ENCODE data around the gene NAA35. TPM values are rescaled to one million over a fixed set of nuclear protein-coding genes. Genes with fewer than 3 reads are reported as not detected.

Gene NAA35
- total RNA-seq, 1 experiment from 2014 or later = 12.2 TPM

DNA sequence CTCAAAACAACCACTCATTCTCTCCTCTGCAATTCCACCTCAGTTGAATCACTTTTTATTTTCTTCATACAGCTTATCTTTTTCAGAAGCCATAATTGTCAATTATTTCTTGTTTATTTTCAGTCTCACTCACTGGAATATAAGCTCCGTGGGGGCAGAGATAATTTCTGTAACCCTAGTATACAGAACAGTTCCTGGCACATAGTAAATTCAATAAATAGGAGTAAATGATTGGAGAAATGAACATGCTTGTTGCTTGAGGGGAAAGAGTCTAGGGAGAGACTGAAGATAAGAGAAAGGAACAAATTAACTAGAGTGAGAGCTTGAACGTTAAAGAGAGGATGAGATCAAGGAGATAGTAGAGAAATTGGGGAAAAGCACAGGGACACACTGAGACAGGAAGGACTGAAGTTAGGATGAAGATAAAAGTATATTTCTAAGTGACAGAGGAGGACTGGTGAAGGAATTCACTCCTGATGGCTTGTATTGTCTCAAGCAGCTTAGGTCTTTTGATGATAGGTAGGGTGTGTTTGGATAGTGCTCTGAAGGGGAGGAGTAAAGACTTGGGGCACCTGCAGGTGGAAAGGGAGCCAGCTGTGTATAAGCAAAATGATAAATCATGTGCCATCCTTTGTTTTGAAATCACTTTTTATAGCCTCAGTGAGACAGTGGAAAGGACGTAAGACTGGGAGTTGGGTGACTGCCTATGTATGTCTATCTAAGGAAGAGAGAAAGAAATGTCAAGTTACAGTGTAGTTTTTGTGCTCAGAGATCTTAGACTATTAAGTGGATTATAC is 2.2 kb downstream of the NAA35 start:
- Histone ChIP-seq H3K27ac (ENCODE audit: low read length) (no peak overlapping the region), H3K27me3 (ENCODE audit: low read length) (no peaks in the 10 kb centered on the region), H3K9me2 (replicated peaks; ENCODE audit: low read length) (no peaks in the 10 kb centered on the region), H3F3A (ENCODE audit: low read length, unreplicated experiment) (no peaks in the 10 kb centered on the region), H2AFZ (ENCODE audit: low read length) (no peak overlapping the region), H4K20me1 (ENCODE audit: low read length) (no peaks in the 10 kb centered on the region), H3K36me3 (ENCODE audit: low read depth, low read length) (peaks cover 20% of the 10 kb centered on the region), H3K9me3 (ENCODE audit: low read length) (no peaks in the 10 kb centered on the region), H3K4me2 (ENCODE audit: low read length) (peak overlapping the region; percentile 87), H3K9ac (ENCODE audit: low read length) (no peak overlapping the region), H3K4me1 (ENCODE audit: insufficient read depth, low read length) (peaks cover 21% of the 10 kb centered on the region), H3K79me2 (ENCODE audit: low read length) (peaks cover 71% of the 10 kb centered on the region), H3K4me3 (ENCODE audit: low read length) (peak overlapping the region; percentile 96)
- intact Hi-C loops (cut with micrococcal nuclease) = loop anchor here (5.0 kb wide), 2 partner anchors 136 to 409 kb away; partner anchors contain the start of gene TUT7
- BruUV-seq (replicated peaks) = TSS peak; percentile 32
- DNase-seq = no peak
- ATAC-seq = no peak
- CTCF ChIA-PET = interaction anchor here (0.5 kb wide), 1 partner anchor 93 kb away, joined by 5 read pairs; no protein-coding TSS in a partner anchor
- POLR2A ChIA-PET (ENCODE audit: unreplicated experiment) = no interaction called here
- TF ChIP-seq EZH2phosphoT487 (IDR thresholded peaks at IDR 0.05; ENCODE audit: borderline replicate concordance, low read length) (no peak), EZH2 (IDR thresholded peaks at IDR 0.05; ENCODE audit: low read length, unreplicated experiment) (no peak), CTCF (conservative IDR thresholded peaks at IDR 0.05; ENCODE audit: low read depth, low read length) (no peak)

- Histone ChIP-seq H3K9ac (ENCODE audit: low read length) (no peak overlapping the region), H3K79me2 (ENCODE audit: low read length) (peaks cover 78% of the 10 kb centered on the region), H3K4me1 (ENCODE audit: insufficient read depth, low read length) (peaks cover 21% of the 10 kb centered on the region), H2AFZ (ENCODE audit: low read length) (no peak overlapping the region), H3K27me3 (ENCODE audit: low read length) (no peaks in the 10 kb centered on the region), H3K27ac (ENCODE audit: low read length) (no peak overlapping the region), H3K9me3 (ENCODE audit: low read length) (no peaks in the 10 kb centered on the region), H3K36me3 (ENCODE audit: low read depth, low read length) (peaks cover 20% of the 10 kb centered on the region), H4K20me1 (ENCODE audit: low read length) (no peaks in the 10 kb centered on the region), H3K4me2 (ENCODE audit: low read length) (peak overlapping the region; percentile 87), H3K9me2 (replicated peaks; ENCODE audit: low read length) (no peaks in the 10 kb centered on the region), H3F3A (ENCODE audit: low read length, unreplicated experiment) (no peaks in the 10 kb centered on the region), H3K4me3 (ENCODE audit: low read length) (no peak overlapping the region)
- POLR2A ChIA-PET (ENCODE audit: unreplicated experiment) = no interaction called here
- intact Hi-C loops (cut with micrococcal nuclease) = loop anchor here (5.0 kb wide), 2 partner anchors 137 to 408 kb away; partner anchors contain the start of gene TUT7
- no peak for DNase-seq
- TF ChIP-seq EZH2phosphoT487 (IDR thresholded peaks at IDR 0.05; ENCODE audit: borderline replicate concordance, low read length) (no peak), EZH2 (IDR thresholded peaks at IDR 0.05; ENCODE audit: low read length, unreplicated experiment) (no peak), CTCF (conservative IDR thresholded peaks at IDR 0.05; ENCODE audit: low read depth, low read length) (no peak)
- BruUV-seq (replicated peaks) = no TSS peak
- no peak for ATAC-seq
- CTCF ChIA-PET = no interaction called here
Observed at GRCh38 chr9:85943757-85944430, 2.9 kb downstream of the NAA35 start.
